Measurements from ENCODE around the gene GRIA2.
A peak's percentile ranks its signal among the peaks of the same experiment; 100 is the strongest.

GRIA2 gene

DNA sequence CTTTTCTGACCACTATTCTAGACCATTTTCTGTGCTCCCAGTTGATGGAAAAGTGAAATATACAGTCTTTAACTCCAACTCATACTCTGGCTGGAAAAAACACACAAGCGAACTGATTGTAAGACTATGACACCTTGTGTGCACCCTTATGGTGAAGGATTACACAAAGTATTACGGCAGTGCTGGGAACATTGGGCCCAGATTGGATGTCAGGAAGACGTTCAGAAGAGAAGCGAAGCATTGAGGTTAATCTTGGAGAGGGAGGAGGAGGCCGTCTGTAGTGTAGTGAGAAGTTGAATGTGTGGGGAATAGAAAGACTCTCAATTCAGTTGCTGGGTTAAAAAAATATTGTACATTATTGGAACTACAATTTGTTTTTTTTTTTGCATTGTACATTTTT is 50.0 kb downstream of the GRIA2 start:
- Histone ChIP-seq H3K4me3 (ENCODE audit: severe bottlenecking) (no peak overlapping the region), H3K36me3 (ENCODE audit: low read depth) (no peaks in the 10 kb centered on the region), H3K27ac (ENCODE audit: poor library complexity, severe bottlenecking) (no peak overlapping the region), H3K4me1 (ENCODE audit: insufficient read depth, poor library complexity, severe bottlenecking) (no peaks in the 10 kb centered on the region), H3K9me3 (ENCODE audit: severe bottlenecking) (no peaks in the 10 kb centered on the region), H3K27me3 (ENCODE audit: insufficient read depth, poor library complexity, severe bottlenecking) (no peaks in the 10 kb centered on the region)
- TF ChIP-seq, protein P1, sequence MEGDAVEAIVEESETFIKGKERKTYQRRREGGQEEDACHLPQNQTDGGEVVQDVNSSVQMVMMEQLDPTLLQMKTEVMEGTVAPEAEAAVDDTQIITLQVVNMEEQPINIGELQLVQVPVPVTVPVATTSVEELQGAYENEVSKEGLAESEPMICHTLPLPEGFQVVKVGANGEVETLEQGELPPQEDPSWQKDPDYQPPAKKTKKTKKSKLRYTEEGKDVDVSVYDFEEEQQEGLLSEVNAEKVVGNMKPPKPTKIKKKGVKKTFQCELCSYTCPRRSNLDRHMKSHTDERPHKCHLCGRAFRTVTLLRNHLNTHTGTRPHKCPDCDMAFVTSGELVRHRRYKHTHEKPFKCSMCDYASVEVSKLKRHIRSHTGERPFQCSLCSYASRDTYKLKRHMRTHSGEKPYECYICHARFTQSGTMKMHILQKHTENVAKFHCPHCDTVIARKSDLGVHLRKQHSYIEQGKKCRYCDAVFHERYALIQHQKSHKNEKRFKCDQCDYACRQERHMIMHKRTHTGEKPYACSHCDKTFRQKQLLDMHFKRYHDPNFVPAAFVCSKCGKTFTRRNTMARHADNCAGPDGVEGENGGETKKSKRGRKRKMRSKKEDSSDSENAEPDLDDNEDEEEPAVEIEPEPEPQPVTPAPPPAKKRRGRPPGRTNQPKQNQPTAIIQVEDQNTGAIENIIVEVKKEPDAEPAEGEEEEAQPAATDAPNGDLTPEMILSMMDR (IDR thresholded peaks at IDR 0.05; ENCODE audit: poor library complexity, severe bottlenecking), result no peak
- ATAC-seq (ENCODE audit: low read depth) (no peak), DNase-seq (ENCODE audit: low spot score) (no peak)

DNA sequence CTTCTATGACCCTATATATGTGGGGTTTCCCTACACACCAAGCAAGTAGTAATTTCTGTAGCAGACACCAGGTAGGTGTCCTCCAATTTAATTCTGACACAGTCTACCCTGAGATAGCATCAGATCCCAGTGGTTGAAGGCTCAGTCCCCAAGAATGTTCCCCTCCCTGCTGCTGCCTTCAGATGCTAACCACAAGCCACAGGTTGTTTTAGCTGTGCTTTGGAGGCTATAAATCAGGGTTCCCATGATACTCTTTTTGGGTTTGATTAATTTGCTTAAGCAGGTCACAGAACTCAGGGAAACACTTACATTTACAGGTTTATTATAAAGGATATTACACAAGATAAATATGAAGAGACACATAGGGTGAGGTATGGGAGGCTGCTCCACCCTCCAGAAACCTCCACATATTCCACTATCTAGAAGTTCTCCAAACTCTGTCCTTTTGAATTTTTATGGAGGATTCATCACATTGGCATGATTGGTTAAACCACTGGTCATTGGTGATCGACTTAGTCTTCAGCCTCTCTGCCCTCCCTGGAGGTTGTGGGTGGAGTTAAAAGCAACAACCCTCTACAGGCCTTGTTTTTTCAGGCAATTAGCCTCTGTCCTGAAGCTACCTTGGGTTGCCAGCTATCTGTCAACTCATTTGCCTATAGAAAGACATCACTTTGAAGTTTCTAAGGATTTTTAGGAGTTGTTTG is 50.8 kb downstream of the GRIA2 start:
- no peak for ATAC-seq (ENCODE audit: low read depth)
- no peak for DNase-seq (ENCODE audit: low spot score)
- no peak overlapping the region for H3K27ac ChIP-seq (ENCODE audit: poor library complexity, severe bottlenecking)
- no peaks in the 10 kb centered on the region for H3K9me3 ChIP-seq (ENCODE audit: severe bottlenecking)
- no peaks in the 10 kb centered on the region for H3K36me3 ChIP-seq (ENCODE audit: low read depth)
- H3K4me1 ChIP-seq (ENCODE audit: insufficient read depth, poor library complexity, severe bottlenecking), result no peaks in the 10 kb centered on the region
- TF ChIP-seq, protein P1 (IDR thresholded peaks at IDR 0.05; ENCODE audit: poor library complexity, severe bottlenecking), result no peak
- no peak overlapping the region for H3K4me3 ChIP-seq (ENCODE audit: severe bottlenecking)
- H3K27me3 ChIP-seq (ENCODE audit: insufficient read depth, poor library complexity, severe bottlenecking), result no peaks in the 10 kb centered on the region

DNA sequence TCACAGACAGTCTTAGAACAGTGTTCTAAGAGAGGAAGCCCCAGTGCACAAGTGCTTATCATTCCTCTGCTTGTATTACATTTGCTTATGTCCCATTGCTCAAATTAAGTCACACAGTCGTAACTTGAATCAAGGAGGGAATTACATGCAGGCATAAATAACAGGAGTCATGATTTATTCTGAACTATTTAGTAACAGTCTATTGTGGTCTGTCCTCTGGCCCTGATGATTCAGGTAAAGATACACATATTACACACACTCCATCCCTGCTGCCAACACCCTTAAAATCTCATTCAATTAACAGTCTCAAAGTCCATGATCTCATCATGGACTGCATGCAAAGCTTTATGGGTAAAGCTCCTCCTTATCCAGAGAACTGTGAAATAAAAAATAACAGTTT is 60.1 kb downstream of the GRIA2 start:
- DNase-seq (ENCODE audit: low spot score), result no peak
- ATAC-seq (ENCODE audit: low read depth), result peak; percentile 62
- Histone ChIP-seq H3K9me3 (ENCODE audit: severe bottlenecking) (no peaks in the 10 kb centered on the region), H3K27me3 (ENCODE audit: insufficient read depth, poor library complexity, severe bottlenecking) (no peaks in the 10 kb centered on the region), H3K4me1 (ENCODE audit: insufficient read depth, poor library complexity, severe bottlenecking) (no peaks in the 10 kb centered on the region), H3K36me3 (ENCODE audit: low read depth) (no peaks in the 10 kb centered on the region), H3K4me3 (ENCODE audit: severe bottlenecking) (no peak overlapping the region), H3K27ac (ENCODE audit: poor library complexity, severe bottlenecking) (no peak overlapping the region)
- TF ChIP-seq, protein P1 (IDR thresholded peaks at IDR 0.05; ENCODE audit: poor library complexity, severe bottlenecking), result no peak

DNA sequence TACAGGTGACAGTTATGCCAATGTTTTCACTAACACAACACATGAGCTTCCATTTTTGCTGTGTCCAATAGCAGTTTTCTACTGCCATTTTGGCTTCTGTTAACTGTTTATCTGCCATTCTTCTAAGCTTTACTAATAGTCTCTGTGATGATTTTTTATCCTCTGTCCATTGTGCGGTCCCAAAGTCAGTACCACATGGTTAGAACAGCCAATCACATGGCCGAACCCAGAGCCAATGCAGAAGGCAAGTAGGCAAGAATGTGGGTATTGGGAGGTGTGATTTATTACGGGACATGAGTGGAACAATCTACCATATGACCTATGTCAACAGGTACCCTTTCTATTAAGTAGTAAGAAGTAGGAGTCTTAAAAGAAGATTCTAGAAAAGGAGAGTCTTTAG is 61.5 kb downstream of the GRIA2 start:
- DNase-seq (ENCODE audit: low spot score) (no peak), ATAC-seq (ENCODE audit: low read depth) (no peak)
- H3K36me3 ChIP-seq (ENCODE audit: low read depth), result no peaks in the 10 kb centered on the region
- no peaks in the 10 kb centered on the region for H3K4me1 ChIP-seq (ENCODE audit: insufficient read depth, poor library complexity, severe bottlenecking)
- no peaks in the 10 kb centered on the region for H3K9me3 ChIP-seq (ENCODE audit: severe bottlenecking)
- no peak overlapping the region for H3K4me3 ChIP-seq (ENCODE audit: severe bottlenecking)
- H3K27me3 ChIP-seq (ENCODE audit: insufficient read depth, poor library complexity, severe bottlenecking), result no peaks in the 10 kb centered on the region
- TF ChIP-seq, protein P1 (IDR thresholded peaks at IDR 0.05; ENCODE audit: poor library complexity, severe bottlenecking), result no peak
- no peak overlapping the region for H3K27ac ChIP-seq (ENCODE audit: poor library complexity, severe bottlenecking)

DNA sequence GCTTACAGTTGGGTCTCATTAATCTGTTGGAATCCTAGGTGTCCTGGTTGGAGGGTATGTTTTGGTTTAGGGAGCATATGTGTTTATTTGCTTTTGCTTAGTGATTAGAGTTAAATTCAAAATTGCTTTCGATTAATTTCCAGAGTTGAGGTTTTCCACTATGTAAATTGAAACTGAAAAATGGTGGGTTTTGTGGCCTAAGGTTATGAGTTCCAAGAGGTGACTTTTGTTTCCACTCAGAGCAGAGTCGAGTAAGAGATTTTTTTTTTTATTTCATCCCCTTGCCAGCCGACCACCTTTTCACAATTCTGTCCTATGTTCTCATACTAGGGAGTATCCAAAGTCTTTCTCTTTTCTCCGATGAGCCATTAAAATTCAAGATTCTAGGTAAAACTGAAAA is 66.9 kb downstream of the GRIA2 start:
- Histone ChIP-seq H3K4me1 (ENCODE audit: insufficient read depth, poor library complexity, severe bottlenecking) (no peaks in the 10 kb centered on the region), H3K36me3 (ENCODE audit: low read depth) (no peaks in the 10 kb centered on the region), H3K27ac (ENCODE audit: poor library complexity, severe bottlenecking) (no peak overlapping the region), H3K27me3 (ENCODE audit: insufficient read depth, poor library complexity, severe bottlenecking) (no peaks in the 10 kb centered on the region), H3K4me3 (ENCODE audit: severe bottlenecking) (no peak overlapping the region), H3K9me3 (ENCODE audit: severe bottlenecking) (no peaks in the 10 kb centered on the region)
- TF ChIP-seq, protein P1 (IDR thresholded peaks at IDR 0.05; ENCODE audit: poor library complexity, severe bottlenecking), result no peak
- ATAC-seq (ENCODE audit: low read depth) (no peak), DNase-seq (ENCODE audit: low spot score) (no peak)
